Activated CD4-positive, CD25-positive, alpha-beta regulatory T cell treated with anti-CD3 and anti-CD28 coated beads, Interleukin-2, amount 50 U/mL, for 16 hours (primary cell): ENCODE data around the gene NDUFS6.
"Not testable (repeated sequence)": the region's sequence is repeated elsewhere in the genome, so short reads cannot be mapped to it uniquely, and the experiment has no call there.

ENCODE experiments used
- DNase-seq: peaks from one replicate; pipeline ENCODE4 v3.0.0-alpha.2; 2020; ENCODE audit warnings: low read depth, low spot score

The NDUFS6 gene

DNA sequence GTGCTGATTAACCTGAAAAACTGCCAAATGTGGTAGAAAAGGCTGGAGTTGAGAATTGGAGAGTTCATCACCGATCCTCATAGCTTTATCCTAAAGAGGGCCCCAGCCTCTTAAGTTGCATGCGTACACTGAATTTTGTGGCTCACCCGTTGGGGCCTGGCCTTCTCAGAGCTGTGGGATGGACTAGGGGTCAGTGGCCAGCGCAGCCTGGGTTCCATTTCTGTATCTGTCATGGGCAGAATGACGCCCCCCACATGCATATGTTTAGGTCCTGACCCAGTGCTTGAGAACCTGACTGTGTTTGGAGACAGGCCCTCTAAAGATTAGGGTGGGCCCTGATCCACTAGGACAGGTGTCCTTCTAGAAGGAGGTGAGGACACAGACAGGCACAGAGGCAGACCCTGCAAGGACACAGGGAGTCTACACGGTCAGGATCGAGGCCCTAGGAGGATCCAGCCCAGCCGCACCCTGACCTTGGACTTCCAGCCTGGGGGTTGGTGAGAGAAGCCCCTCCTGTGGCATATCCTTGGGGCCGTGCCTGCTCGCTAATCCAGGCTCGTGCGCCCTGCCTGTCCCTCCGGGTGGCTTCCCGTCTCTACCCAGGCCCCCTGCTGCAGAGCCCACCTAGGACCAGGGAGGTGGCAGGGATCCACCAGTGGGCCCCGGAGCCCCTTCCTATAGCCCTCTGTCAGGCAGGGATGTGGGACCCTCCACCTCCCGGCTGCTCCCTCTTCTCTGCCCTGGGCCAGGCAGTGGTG lies 32.2 kb downstream of the NDUFS6 start:
- no peak for DNase-seq

DNA sequence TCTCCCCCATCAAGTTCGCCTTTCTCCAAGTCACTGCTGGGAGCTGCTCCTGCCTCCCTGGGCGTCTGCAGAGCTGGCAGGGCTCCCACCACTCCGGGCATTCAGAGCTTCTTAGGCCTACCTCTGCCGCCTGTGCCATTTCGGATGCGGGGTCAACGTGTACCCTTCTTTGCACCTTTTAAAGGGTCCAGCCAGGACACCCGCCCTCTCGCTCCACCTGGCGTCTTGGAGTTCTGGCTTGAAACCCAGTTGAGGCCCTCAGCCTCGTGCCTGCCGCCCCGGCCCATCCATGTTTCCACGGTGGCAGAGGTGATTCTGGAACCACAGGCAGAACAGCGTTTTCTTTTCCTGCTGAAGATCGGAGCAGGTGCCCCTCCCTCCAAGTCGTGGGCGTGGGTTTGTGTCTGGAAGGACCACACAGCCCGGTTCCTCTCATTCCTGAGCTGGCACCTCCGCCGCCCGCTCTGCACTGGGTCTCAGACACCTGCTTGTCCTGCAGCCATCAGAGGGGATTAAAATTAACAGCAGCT lies 32.9 kb downstream of the NDUFS6 start:
- DNase-seq = no peak

DNA sequence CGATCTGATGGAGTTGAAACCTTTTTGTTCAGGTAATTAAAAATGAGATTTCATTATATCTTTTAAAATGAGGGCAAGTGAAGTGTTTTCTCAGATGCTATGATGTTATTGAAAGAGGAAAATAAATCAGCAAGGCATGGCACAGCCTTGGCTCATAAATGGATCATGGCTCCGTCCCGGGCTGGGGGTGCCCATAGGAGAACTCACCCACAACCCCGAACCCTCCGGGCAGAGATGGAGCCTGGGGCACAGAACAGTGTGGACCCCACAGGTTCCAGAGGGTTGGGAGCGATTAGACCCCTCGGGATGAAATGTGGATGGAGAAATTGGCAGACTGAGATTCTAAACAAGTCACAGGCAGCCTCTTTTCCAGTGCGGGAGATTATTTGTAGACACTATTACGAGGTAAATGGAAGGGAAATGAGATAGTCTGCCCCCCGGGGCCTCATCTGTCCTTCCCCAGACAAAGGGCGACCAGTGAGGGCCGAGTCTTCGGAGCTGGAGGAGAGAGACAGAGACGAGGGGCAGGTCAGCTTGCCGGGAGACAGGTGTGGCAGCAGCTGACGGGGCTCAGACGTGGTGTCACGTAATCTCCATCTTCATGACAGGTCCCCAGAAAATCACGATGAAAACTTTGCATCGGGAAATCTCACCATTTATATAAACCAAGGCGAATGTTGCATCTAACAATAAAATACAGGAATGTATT lies 33.7 kb downstream of the NDUFS6 start:
- DNase-seq = no peak

DNA sequence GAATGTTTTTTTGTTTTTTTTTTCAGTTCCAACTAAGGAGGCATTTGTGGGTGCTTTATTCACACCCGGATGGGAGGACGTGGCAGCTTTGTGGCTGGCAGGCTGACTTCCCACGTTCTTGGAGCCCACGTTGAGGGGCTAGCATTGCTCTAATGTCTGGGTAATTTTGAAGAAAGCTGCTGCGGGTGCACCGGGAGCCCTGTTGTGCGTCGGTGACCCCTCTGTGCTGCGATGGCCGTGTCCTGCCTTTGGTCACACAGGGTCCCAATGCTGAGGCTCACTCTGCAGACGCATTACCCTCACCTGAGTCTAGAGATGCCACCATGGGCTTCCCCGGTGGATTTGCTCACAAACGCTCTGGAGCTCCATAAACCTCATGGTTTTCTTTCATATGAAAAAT lies 34.2 kb downstream of the NDUFS6 start:
- DNase-seq = no peak

DNA sequence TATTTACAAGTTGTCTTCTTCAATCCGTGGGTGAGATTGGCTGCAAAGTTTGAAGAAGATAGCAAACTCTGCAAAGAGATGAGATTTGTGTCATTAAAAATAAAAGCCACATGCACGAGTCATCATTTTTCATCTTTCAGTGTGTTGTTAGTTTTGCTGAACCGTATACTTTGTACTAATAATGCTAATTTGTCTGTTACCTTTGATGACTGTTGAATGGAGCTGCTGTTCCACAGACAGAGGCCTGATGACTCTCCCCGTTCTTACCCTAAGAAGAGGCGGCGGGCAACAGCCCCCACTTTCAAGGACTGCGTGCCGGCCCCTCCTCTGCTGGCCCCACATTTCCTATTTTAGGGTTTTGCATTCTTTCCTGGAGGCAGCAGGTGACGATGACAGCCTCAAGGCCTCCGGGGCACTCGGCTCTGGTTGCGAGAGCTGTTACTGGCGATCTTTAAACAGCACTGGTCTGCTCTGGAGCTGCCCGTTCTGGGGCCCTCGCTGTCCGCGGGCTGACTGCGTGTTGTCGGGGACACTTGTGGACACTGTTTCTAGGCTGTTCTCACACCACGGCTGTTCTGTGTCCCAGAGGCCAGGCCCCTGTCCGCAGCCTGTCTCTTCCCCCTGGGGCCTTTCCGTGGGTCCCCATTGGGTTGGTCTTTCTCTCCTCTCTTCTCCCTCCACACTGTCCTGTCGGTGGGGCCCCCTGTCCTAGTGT lies 35.1 kb downstream of the NDUFS6 start:
- DNase-seq = no peak

DNA sequence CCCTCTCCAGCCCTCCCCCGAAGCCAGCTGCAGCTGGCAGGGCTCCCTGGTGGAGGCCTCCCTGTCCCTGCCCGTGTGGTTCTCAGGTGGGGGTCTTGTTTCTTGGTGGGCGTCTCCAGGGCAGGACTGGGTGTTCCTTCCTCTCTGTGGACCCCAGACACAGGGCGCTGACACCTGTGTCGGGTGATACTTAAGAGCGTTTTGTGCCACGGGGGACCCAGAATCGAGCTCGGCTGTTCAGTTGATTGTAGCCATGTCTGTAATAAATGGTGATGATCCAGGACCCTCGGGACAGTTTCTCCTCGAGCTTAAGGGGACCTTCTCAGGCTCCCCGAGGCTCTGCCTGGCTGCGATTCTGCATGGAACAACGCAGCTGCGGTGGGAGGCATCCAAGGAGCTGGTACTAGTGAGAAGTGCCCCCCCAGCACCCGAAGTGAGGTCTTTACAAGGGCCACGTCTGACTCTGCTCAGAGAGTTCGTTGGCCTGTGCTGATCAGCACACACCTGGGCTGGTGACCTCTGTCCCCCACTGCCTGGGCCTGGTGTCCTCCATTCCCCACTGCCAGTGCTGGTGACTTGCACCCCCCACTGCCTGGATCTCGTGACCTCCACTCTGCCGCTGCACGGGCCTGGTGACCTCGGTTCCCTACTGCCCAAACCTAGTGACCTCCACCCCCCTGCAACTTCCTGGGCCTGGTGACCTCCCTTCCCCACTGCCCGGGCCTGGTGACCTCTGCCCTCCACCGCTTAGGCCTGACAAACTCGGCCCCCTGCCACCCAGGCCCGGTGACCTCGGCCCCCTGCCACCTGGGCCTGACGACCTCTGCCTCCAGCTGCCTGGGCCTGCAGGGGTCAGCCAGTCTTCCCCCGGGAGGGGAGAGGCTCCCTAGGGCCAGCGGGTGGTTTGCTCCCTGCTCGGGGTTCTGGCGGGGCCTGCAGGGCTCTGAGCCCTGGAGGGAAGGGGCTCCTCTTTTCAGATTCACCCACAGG lies 36.0 kb downstream of the NDUFS6 start:
- no peak for DNase-seq

- no peak for DNase-seq
These were observed 36.8 kb downstream of the NDUFS6 start for GRCh38 chr5:1838013-1838412.

DNA sequence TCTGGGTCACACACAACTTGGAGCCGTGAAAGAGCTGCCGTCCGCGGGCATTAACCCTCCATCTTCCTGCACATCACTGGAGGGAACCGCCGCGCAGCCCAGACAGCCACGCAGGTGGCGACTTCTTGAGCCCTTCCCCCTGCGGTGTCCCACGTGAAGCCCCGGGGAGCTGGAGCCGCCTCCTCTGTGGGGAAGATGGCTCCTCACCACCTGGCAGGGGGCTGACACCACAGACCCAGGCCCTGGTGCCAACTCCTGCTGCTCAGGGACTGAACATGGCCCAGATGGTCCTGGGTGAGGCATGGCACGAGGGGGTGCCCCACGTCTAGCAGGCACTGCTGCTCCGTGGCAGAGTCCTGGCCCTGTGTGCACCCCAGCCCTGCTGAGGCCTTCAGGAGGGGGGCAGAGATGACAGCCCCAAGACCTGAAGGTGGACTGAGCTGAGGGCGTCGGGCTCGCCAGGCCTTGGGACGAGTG lies 38.9 kb downstream of the NDUFS6 start:
- no peak for DNase-seq

- DNase-seq = no peak
These were observed 39.7 kb downstream of the NDUFS6 start for GRCh38 chr5:1840741-1841521.

GRCh38 chr5:1842004-1842819 lies 41.0 kb downstream of the NDUFS6 start:
- DNase-seq = no peak

DNA sequence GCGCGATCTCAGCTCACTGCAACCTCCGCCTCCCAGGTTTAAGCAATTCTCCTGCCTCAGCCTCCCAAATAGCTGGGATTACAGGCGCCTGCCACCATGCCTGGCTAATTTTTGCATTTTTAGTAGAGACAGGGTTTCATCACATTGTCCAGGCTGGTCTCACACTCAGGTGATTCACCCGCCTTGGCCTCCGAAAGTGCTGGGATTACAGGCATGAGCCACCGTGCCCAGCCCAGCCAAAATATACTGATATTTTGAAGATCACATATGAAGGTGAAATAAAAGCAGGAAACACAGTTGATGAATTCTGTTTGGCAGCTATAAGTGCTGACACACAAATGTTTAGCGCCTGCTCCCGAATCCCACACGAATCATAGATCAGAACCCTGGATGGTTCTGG lies 42.6 kb downstream of the NDUFS6 start:
- DNase-seq = not testable (repeated sequence)

DNA sequence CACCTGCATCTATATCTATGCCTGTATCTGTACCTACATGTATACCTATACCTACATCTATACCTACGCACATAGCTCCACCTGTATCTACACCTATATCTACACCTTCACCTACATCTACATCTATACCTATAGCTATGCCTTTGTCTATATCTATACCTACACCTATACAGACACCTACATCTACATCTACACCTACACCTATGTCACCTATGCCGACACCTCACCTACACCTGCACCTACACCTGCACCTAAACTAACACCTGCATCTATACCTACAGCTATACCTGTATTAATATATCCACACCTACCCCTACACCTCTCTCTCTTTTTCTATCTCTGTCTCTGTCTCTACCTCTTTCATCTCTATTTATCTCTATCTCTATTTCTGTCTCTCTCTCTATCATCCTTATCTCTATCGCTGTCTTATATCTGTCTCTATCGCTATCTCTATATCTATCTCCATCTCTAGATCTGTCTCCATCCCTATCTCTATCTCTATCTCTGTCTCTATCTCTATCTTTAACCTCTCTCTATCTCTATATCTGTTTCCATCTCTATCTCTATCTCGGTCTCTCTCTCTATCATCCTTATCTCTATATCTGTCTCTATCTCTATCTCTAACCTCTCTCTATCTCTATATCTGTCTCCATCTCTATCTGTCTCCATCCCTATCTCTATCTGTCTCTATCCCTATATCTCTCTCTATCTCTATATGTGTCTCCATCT lies 43.7 kb downstream of the NDUFS6 start:
- no peak for DNase-seq

DNA sequence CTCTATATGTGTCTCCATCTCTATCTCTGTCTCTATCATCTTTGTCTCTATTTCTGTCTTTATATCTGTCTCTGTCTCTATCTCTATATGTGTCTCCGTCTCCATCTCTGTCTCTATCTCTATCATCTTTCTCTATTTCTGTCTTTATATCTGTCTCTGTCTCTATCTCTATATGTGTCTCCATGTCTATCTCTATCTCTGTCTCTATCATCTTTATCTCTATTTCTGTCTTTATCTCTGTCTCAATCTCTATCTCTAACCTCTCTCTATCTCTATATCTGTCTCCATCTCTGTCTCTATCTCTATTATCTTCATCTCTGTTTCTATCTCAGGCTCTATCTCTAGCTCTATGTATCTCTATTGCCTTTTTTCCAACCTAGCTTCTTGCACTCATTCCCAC lies 44.5 kb downstream of the NDUFS6 start:
- DNase-seq = no peak

GRCh38 chr5:1846583-1846982 lies 45.4 kb downstream of the NDUFS6 start:
- DNase-seq = no peak

DNA sequence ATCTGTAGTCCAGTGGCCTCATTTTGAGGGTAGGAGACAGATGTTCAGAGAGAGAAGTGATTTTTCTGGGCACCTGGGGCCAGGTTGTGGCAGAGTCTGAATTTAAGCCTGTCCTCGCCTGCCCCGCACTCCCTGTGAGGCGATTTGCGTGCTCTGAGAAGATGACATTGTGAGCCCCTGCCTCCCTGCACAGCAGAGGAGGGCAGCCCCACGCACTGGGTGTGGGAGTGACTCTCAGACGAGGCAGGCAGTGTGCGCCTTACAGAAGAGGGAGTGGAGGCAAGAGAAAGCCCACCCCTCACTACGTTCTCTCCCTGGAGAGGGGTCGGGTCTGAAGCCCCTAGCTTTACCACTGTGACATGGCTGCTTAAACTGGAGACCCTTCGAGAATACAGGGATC lies 45.8 kb downstream of the NDUFS6 start:
- no peak for DNase-seq

- no peak for DNase-seq
These were observed 46.4 kb downstream of the NDUFS6 start for GRCh38 chr5:1847611-1848010.

GRCh38 chr5:1850324-1851154 lies 49.3 kb downstream of the NDUFS6 start:
- DNase-seq = no peak
